Stomach smooth muscle (tissue), 2 donors: ENCODE results near the gene APLP2.

Experiments used
- H3K27ac ChIP-seq: one replicate; pipeline ENCODE4 v1.7.0; 2013; ENCODE audit warnings: mild to moderate bottlenecking, low read length, inconsistent platforms
- H3K27me3 ChIP-seq, 2 donors: one replicate each; pipeline ENCODE4 v1.7.0; 2013; ENCODE audit warnings: low read length in 2 of 2; ENCODE audit not compliant: insufficient read depth in 2 of 2, control insufficient read depth in 1 of 2
- H3K36me3 ChIP-seq, 2 donors: one replicate each; pipeline ENCODE4 v1.7.0; 2013; ENCODE audit warnings: low read length in 2 of 2; ENCODE audit not compliant: control insufficient read depth in 2 of 2, insufficient read depth in 2 of 2
- H3K4me1 ChIP-seq: one replicate; pipeline ENCODE4 v1.7.0; 2013; ENCODE audit warnings: low read length; ENCODE audit not compliant: control insufficient read depth, insufficient read depth
- H3K4me3 ChIP-seq, 2 donors: one replicate each; pipeline ENCODE4 v1.7.0; 2013; ENCODE audit warnings: low read length in 2 of 2
- H3K9ac ChIP-seq, 2 donors: one replicate each; pipeline ENCODE4 v1.7.0; 2013; ENCODE audit warnings: low read length in 2 of 2, mild to moderate bottlenecking in 1 of 2
- H3K9me3 ChIP-seq, 2 donors: one replicate each; pipeline ENCODE4 v1.7.0; 2013; ENCODE audit warnings: low read length in 2 of 2; ENCODE audit not compliant: control insufficient read depth in 2 of 2
- donor health status: healthy.
- donor health status: Pancreatic carcinoma.

Gene APLP2

DNA sequence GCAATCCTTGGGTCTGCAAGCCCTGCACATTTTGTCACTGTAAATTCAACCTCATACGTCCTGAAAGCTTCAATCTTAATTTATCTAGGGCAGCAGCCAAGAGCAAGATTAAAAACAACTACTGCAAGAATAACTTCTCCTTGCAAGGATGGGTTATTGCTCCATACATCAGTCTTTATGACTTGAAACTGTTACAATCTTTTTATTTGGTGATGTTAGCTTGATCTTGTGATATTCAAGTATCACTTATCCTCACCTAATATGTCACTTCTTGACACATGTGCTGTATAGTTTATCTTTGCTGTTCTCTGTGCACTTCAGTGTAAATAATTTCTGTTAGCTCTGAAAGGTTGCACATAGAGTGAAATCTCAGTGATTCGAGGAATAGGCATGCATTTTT is 14.7 kb upstream of the APLP2 start:
- Histone ChIP-seq H3K27me3 (no peaks in the 10 kb centered on the region), H3K4me1 (no peaks in the 10 kb centered on the region), H3K9me3 (no peaks in the 10 kb centered on the region), H3K9ac (no peak overlapping the region), H3K4me3 (no peak overlapping the region), H3K36me3 (no peaks in the 10 kb centered on the region), H3K27ac (no peak overlapping the region)

DNA sequence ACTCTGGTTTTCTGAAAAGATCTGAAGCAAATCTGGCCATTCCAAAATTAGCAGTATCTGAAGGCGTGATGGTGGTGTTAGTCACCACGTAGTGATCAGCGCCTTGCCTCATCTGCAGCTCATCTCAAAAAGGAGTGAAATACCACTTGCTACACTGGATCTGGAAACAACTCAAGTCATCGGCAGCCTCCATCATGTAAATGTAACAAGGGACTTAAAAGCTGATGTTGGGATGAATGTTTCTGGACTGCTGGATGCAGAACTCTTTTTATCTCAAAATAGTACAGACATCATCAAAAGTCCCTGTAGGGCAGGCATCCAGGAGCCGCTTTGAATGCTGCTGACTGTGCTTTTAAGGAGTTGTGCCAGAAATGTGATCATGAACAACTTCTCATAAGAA is 14.1 kb upstream of the APLP2 start:
- Histone ChIP-seq H3K27me3 (no peaks in the 10 kb centered on the region), H3K4me3 (peak overlapping the region in 1 of 2 donors; percentile 35), H3K27ac (no peak overlapping the region), H3K4me1 (no peaks in the 10 kb centered on the region), H3K36me3 (no peaks in the 10 kb centered on the region), H3K9ac (no peak overlapping the region), H3K9me3 (no peaks in the 10 kb centered on the region)

DNA sequence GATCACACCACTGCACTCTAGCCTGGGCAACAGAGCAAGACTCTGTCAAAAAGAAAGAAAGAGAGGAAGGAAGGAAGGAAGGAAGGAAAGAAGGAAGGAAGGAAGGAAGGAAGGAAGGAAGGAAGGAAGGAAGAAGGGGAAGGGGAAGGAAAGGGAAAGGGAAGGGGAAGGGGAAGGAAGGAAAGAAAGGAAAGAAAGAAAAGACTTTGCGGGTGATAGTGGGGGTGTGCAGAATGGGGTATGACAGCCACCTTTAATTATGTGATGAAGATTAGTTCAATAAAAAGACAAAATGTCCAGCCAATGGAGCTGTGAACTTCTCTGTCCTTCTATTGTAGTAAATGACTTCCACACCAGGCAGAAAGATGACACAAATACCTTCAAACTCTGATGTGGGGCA is 8.7 kb upstream of the APLP2 start:
- no peaks in the 10 kb centered on the region for H3K36me3 ChIP-seq
- no peak overlapping the region for H3K4me3 ChIP-seq
- no peaks in the 10 kb centered on the region for H3K9me3 ChIP-seq
- no peak overlapping the region for H3K9ac ChIP-seq
- H3K4me1 ChIP-seq = no peaks in the 10 kb centered on the region
- H3K27ac ChIP-seq = no peak overlapping the region
- no peaks in the 10 kb centered on the region for H3K27me3 ChIP-seq

DNA sequence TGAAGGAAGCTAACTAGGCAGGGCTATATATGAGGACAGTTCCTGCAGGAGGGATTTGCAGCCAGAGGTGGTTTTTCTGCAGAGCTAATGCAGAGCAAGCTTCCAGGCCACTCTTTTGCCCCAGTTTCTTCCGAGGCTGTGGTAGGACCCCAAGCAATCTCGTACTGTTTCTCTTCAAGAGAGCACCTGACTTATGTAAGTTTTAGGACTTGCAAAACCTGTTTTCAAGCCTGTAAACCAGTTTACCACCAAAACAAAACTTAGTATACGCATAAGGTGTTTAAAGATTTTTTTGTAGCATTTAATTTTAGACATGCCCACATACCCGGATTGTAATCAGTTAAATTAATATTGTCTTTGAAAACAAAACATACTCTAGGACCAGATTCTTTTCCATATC is 7.7 kb upstream of the APLP2 start:
- no peaks in the 10 kb centered on the region for H3K4me1 ChIP-seq
- H3K27me3 ChIP-seq = no peaks in the 10 kb centered on the region
- H3K27ac ChIP-seq = no peak overlapping the region
- no peaks in the 10 kb centered on the region for H3K36me3 ChIP-seq
- H3K4me3 ChIP-seq = no peak overlapping the region
- H3K9ac ChIP-seq = no peak overlapping the region
- H3K9me3 ChIP-seq = no peaks in the 10 kb centered on the region

- Histone ChIP-seq H3K9ac (no peak overlapping the region), H3K27me3 (no peaks in the 10 kb centered on the region), H3K36me3 (no peaks in the 10 kb centered on the region), H3K4me1 (peaks cover 6% of the 10 kb centered on the region), H3K27ac (no peak overlapping the region), H3K9me3 (no peaks in the 10 kb centered on the region), H3K4me3 (no peak overlapping the region)
Observed at GRCh38 chr11:130063451-130063850, 6.2 kb upstream of the APLP2 start.

DNA sequence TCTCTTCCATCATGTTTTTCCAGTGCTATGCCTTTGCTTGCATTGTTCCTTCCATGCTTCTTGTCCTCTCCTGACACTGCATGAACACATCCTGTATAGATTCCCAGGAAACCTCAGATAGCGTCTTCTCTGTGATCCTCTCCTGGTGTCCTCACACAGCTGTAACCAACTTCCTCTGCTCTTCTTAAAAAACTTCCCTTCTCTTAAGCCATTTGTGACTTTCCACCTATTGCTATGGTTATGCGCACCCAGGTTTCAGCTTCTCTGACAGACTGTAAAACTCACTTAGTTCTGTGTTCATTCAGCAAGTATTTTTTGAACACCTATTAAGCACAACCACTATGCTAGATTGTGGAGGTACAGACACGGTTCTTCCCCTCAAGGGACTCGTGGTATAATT is 5.1 kb upstream of the APLP2 start:
- H3K9me3 ChIP-seq = no peaks in the 10 kb centered on the region
- H3K36me3 ChIP-seq = no peaks in the 10 kb centered on the region
- no peak overlapping the region for H3K9ac ChIP-seq
- H3K4me3 ChIP-seq = no peak overlapping the region
- no peaks in the 10 kb centered on the region for H3K27me3 ChIP-seq
- H3K4me1 ChIP-seq = peaks cover 12% of the 10 kb centered on the region
- no peak overlapping the region for H3K27ac ChIP-seq

DNA sequence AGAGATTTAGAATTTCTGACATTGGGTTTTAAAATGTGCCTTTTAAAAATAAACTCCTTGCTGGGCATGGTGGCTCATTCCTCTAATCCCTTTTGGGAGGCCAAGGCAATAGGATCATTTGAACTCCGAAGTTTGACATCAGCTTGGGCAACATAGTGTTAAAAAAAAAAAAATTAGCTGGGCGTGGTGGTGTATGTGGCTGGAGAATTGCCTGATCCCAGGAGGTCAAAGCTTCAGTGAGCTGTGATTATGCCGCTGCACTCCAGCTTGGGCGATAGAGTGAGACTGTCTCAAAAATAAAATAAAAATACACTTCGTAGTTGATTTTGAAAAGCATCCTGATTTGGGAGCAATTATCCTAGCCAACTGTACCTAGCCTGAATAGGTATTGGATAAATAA is 3.4 kb upstream of the APLP2 start:
- H3K9ac ChIP-seq = no peak overlapping the region
- H3K27me3 ChIP-seq = no peaks in the 10 kb centered on the region
- no peaks in the 10 kb centered on the region for H3K36me3 ChIP-seq
- no peaks in the 10 kb centered on the region for H3K9me3 ChIP-seq
- H3K27ac ChIP-seq = no peak overlapping the region
- H3K4me1 ChIP-seq = peaks cover 14% of the 10 kb centered on the region
- no peak overlapping the region for H3K4me3 ChIP-seq

DNA sequence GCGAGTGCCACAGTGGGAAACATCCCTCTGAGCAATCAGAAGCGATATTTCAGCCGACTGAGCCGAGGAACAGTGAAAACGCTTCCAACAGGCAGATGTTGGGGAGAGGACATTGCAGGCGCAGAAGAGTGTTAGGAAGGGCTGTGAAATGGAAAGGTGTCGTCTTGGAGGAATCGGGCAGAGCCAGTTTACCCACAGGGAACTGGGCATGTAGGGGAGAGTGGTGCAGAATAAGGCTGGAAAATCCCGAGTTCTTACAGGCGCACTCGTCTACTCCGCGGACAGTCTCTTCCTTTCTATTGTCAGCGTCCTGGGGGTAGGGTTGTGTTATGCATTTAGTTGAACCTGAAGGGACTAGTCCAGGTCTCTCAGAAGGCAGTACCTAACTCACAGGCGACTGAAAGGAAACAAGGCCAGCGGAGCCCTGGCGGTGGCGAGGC is 1.1 kb upstream of the APLP2 start:
- H3K9ac ChIP-seq = peak overlapping the region; percentile 89 to 91
- peak overlapping the region; percentile 95 for H3K27ac ChIP-seq
- peaks cover 18% of the 10 kb centered on the region for H3K4me1 ChIP-seq
- H3K4me3 ChIP-seq = peak overlapping the region; percentile 83 to 84
- H3K27me3 ChIP-seq = no peaks in the 10 kb centered on the region
- no peaks in the 10 kb centered on the region for H3K36me3 ChIP-seq
- no peaks in the 10 kb centered on the region for H3K9me3 ChIP-seq

- H3K36me3 ChIP-seq = no peaks in the 10 kb centered on the region
- peak overlapping the region; percentile 95 for H3K27ac ChIP-seq
- H3K9ac ChIP-seq = peak overlapping the region; percentile 89 to 91
- no peaks in the 10 kb centered on the region for H3K9me3 ChIP-seq
- H3K27me3 ChIP-seq = no peaks in the 10 kb centered on the region
- H3K4me3 ChIP-seq = peak overlapping the region; percentile 83 to 84
- peaks cover 18% of the 10 kb centered on the region for H3K4me1 ChIP-seq
Observed at GRCh38 chr11:130068986-130069658, 572 bp upstream of the APLP2 start.

- H3K36me3 ChIP-seq = no peaks in the 10 kb centered on the region
- H3K27ac ChIP-seq = peak overlapping the region; percentile 71
- H3K4me1 ChIP-seq = peaks cover 18% of the 10 kb centered on the region
- no peaks in the 10 kb centered on the region for H3K27me3 ChIP-seq
- peak overlapping the region; percentile 76 for H3K9ac ChIP-seq
- peak overlapping the region; percentile 64 to 90 for H3K4me3 ChIP-seq
- no peaks in the 10 kb centered on the region for H3K9me3 ChIP-seq
Observed at GRCh38 chr11:130070109-130070845, 583 bp downstream of the APLP2 start.

- H3K4me1 ChIP-seq = peaks cover 18% of the 10 kb centered on the region
- no peak overlapping the region for H3K27ac ChIP-seq
- H3K4me3 ChIP-seq = peak overlapping the region; percentile 64 to 90
- peak overlapping the region; percentile 58 to 66 for H3K9ac ChIP-seq
- H3K27me3 ChIP-seq = no peaks in the 10 kb centered on the region
- H3K36me3 ChIP-seq = no peaks in the 10 kb centered on the region
- no peaks in the 10 kb centered on the region for H3K9me3 ChIP-seq
Observed at GRCh38 chr11:130070846-130071200, 1.1 kb downstream of the APLP2 start.
